ENCODE results near the gene ITCH. TPM values are rescaled to one million over a fixed set of nuclear protein-coding genes. Genes with fewer than 3 reads are reported as not detected.
A peak's percentile ranks its signal among the peaks of the same experiment; 100 is the strongest.
"Not testable (repeated sequence)": the region's sequence is repeated elsewhere in the genome, so short reads cannot be mapped to it uniquely, and the experiment has no call there.

The ITCH gene
- total RNA-seq, 1 experiment from 2014 or later: 138 TPM

DNA sequence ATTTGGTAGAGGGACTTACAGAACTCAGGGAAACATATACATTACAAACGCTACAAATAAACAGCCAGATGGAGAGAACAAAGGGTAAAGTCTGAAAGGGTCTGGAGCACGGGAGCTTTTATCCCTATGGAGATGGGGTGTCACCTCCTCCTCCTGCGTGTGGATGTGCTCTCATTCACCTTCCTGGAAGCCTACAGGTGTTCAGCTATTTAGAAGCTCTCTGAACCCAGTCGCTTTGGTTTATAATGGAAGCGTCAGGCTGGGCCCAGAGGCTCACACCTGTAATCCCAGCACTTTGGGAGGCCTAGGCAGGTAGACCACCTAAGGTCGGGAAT, 17.7 kb upstream of the ITCH start:
- Histone ChIP-seq H3K36me3 (ENCODE audit: control insufficient read depth, insufficient read depth, low read length) (no peaks in the 10 kb centered on the region), H3K4me1 (peaks cover 43% of the 10 kb centered on the region), H3K27me3 (replicated peaks; ENCODE audit: control insufficient read depth, insufficient read depth, low read length) (no peaks in the 10 kb centered on the region), H3K4me3 (ENCODE audit: low read depth, low read length) (no peak overlapping the region), H3K9me3 (no peaks in the 10 kb centered on the region)
- DNase-seq: no peak
- H3K4me1 Mint-ChIP-seq (ENCODE audit: low read depth, unreplicated experiment): peaks cover 24% of the 10 kb centered on the region
- ChIA-PET POLR2A (no interaction called here), CTCF (interaction anchor here (3.4 kb wide), 1 partner anchor 34 kb away, joined by 21 read pairs; no protein-coding TSS in a partner anchor)
- no peaks in the 10 kb centered on the region for H3K9me3 Mint-ChIP-seq (ENCODE audit: unreplicated experiment)
- no peak for TF ChIP-seq CTCF (IDR thresholded peaks at IDR 0.05; ENCODE audit: insufficient read depth in 1 of 2, low read depth in 1 of 2, low read length in 1 of 2, severe bottlenecking in 1 of 2, unreplicated experiment in 1 of 2)
- intact Hi-C loops (cut with micrococcal nuclease; ENCODE audit: unreplicated experiment): no loop called here
- no peaks in the 10 kb centered on the region for H3K27me3 Mint-ChIP-seq (ENCODE audit: insufficient read depth, unreplicated experiment)
- no peaks in the 10 kb centered on the region for H3K36me3 Mint-ChIP-seq (ENCODE audit: insufficient read depth, unreplicated experiment)
- peak overlapping the region; percentile 76 for H3K27ac Mint-ChIP-seq (ENCODE audit: unreplicated experiment)
- no peak overlapping the region for H3K4me3 Mint-ChIP-seq (ENCODE audit: unreplicated experiment)
- no TSS peak for BruUV-seq (replicated peaks)

DNA sequence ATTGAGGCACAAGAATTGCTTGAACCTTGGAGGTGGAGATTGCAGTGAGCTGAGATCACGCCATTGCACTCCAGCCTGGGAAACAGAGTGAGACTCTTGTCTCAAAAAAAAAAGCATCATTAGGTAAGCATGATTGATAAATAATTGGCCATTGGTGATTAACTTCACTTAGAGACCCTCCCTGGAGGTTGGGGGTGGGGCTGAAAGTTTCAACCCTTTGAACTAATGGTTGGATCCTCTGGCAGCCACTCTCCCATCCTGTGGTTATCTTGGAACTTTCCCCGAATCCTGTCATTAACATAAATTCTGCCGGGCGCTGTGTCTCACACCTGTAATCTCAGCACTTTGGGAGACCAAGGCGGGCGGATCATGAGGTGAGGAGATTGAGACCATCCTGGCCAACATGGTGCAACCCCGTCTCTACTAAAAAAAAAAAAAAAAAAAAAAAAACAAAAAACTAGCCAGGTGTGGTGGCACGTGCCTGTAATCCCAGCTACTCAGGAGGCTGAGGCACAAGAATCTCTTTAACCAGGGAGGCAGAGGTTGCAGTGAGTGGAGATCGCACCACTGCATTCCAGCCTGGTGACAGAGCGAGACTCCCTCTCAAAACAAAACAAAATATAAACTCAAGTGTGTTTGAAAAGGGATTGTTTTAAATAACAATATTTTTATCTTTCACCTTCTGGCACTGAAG, 17.1 kb upstream of the ITCH start:
- H3K36me3 Mint-ChIP-seq (ENCODE audit: insufficient read depth, unreplicated experiment); H3K9me3 ChIP-seq; BruUV-seq (replicated peaks); H3K27ac Mint-ChIP-seq (ENCODE audit: unreplicated experiment); H3K27me3 ChIP-seq (replicated peaks; ENCODE audit: control insufficient read depth, insufficient read depth, low read length); POLR2A ChIA-PET; DNase-seq; intact Hi-C loops (cut with micrococcal nuclease; ENCODE audit: unreplicated experiment); H3K4me3 Mint-ChIP-seq (ENCODE audit: unreplicated experiment); H3K9me3 Mint-ChIP-seq (ENCODE audit: unreplicated experiment); H3K27me3 Mint-ChIP-seq (ENCODE audit: insufficient read depth, unreplicated experiment); H3K36me3 ChIP-seq (ENCODE audit: control insufficient read depth, insufficient read depth, low read length); H3K4me3 ChIP-seq (ENCODE audit: low read depth, low read length): not testable (repeated sequence)
- CTCF ChIA-PET: interaction anchor here (0.7 to 3.4 kb wide), 2 partner anchors 34 to 155 kb away, joined by 4 to 21 read pairs; no protein-coding TSS in a partner anchor
- peaks cover 24% of the 10 kb centered on the region for H3K4me1 Mint-ChIP-seq (ENCODE audit: low read depth, unreplicated experiment)
- peaks cover 43% of the 10 kb centered on the region for H3K4me1 ChIP-seq

GRCh38 chr20:34346533-34346865, 16.6 kb upstream of the ITCH start:
- DNase-seq; H3K9me3 Mint-ChIP-seq (ENCODE audit: unreplicated experiment); H3K9me3 ChIP-seq; POLR2A ChIA-PET; H3K36me3 Mint-ChIP-seq (ENCODE audit: insufficient read depth, unreplicated experiment); H3K27me3 ChIP-seq (replicated peaks; ENCODE audit: control insufficient read depth, insufficient read depth, low read length); H3K36me3 ChIP-seq (ENCODE audit: control insufficient read depth, insufficient read depth, low read length); H3K4me3 ChIP-seq (ENCODE audit: low read depth, low read length); H3K4me3 Mint-ChIP-seq (ENCODE audit: unreplicated experiment); intact Hi-C loops (cut with micrococcal nuclease; ENCODE audit: unreplicated experiment); H3K27ac Mint-ChIP-seq (ENCODE audit: unreplicated experiment); H3K27me3 Mint-ChIP-seq (ENCODE audit: insufficient read depth, unreplicated experiment); BruUV-seq (replicated peaks): not testable (repeated sequence)
- H3K4me1 Mint-ChIP-seq (ENCODE audit: low read depth, unreplicated experiment): peaks cover 24% of the 10 kb centered on the region
- CTCF ChIA-PET: interaction anchor here (0.7 kb wide), 1 partner anchor 156 kb away, joined by 4 read pairs; no protein-coding TSS in a partner anchor
- peaks cover 43% of the 10 kb centered on the region for H3K4me1 ChIP-seq

GRCh38 chr20:34347571-34347970, 15.5 kb upstream of the ITCH start:
- no peak overlapping the region for H3K27ac Mint-ChIP-seq (ENCODE audit: unreplicated experiment)
- no peaks in the 10 kb centered on the region for H3K27me3 ChIP-seq (replicated peaks; ENCODE audit: control insufficient read depth, insufficient read depth, low read length)
- DNase-seq: no peak
- BruUV-seq (replicated peaks): no TSS peak
- H3K27me3 Mint-ChIP-seq (ENCODE audit: insufficient read depth, unreplicated experiment): no peaks in the 10 kb centered on the region
- H3K4me1 Mint-ChIP-seq (ENCODE audit: low read depth, unreplicated experiment): peaks cover 24% of the 10 kb centered on the region
- TF ChIP-seq CTCF (IDR thresholded peaks at IDR 0.05; ENCODE audit: insufficient read depth in 1 of 2, low read depth in 1 of 2, low read length in 1 of 2, severe bottlenecking in 1 of 2, unreplicated experiment in 1 of 2): no peak
- ChIA-PET CTCF (interaction anchor here (0.7 to 1.2 kb wide), 2 partner anchors 28 to 35 kb away, joined by 3 to 7 read pairs; no protein-coding TSS in a partner anchor), POLR2A (interaction anchor here (1.2 kb wide), 1 partner anchor 16 kb away, joined by 4 read pairs; the partner anchor contains the start of gene ITCH)
- H3K4me1 ChIP-seq: peaks cover 43% of the 10 kb centered on the region
- intact Hi-C loops (cut with micrococcal nuclease; ENCODE audit: unreplicated experiment): no loop called here
- no peaks in the 10 kb centered on the region for H3K36me3 ChIP-seq (ENCODE audit: control insufficient read depth, insufficient read depth, low read length)
- no peak overlapping the region for H3K4me3 ChIP-seq (ENCODE audit: low read depth, low read length)
- no peaks in the 10 kb centered on the region for H3K36me3 Mint-ChIP-seq (ENCODE audit: insufficient read depth, unreplicated experiment)
- H3K9me3 ChIP-seq: no peaks in the 10 kb centered on the region
- H3K4me3 Mint-ChIP-seq (ENCODE audit: unreplicated experiment): no peak overlapping the region
- no peaks in the 10 kb centered on the region for H3K9me3 Mint-ChIP-seq (ENCODE audit: unreplicated experiment)
